K562 (cell line): ENCODE measurements around the gene BMP6. TPM values are rescaled to one million over a fixed set of nuclear protein-coding genes. Genes with fewer than 3 reads are reported as not detected.
A peak's percentile ranks its signal among the peaks of the same experiment; 100 is the strongest.

ENCODE experiments used
- ATAC-seq: fragments of 200-7000 bp; cut with Tn5 transposase; 3 replicates; pipeline ENCODE4 v1.9.1; 2020; ENCODE audit warnings: moderate library complexity
- BruUV-seq: library from RNA; stranded (reverse); fragments of 400-500 nt; replicated peaks from 2 replicates; lab custom pipeline; 2021; lab: Mats Ljungman, UMichigan
- CTCF ChIA-PET: fragments of 300-600 bp; formaldehyde crosslinking; extraction: SDS; loops from one replicate; lab custom pipeline; 2021; ENCODE audit warnings: low intra/inter-chr PET ratio; lab: Yijun Ruan, JAX
- POLR2A ChIA-PET: fragments of 300-600, 350-650 bp; sonication (Branson Sonifier 250); formaldehyde crosslinking; extraction: SDS; loops from one replicate; lab custom pipeline; 2021; ENCODE audit warnings: antibody characterized with exemption, inconsistent platforms; lab: Yijun Ruan, JAX
- DNase-seq, 4 experiments: peaks; one replicate each; pipeline versions ENCODE4 v3.0.0 to v3.0.0-alpha.2; 2011 to 2018; ENCODE audit warnings: low spot score in 3 of 4, mixed read lengths in 3 of 4; ENCODE audit errors: extremely low read depth in 1 of 4
- FAIRE-seq: peaks from 2 replicates; lab custom pipeline; 2011; peaks lifted over from hg19 to GRCh38; lab: Jason Lieb, UNC
- H2AFZ ChIP-seq: 2 replicates; pipeline ENCODE4 v1.6.0; 2011; ENCODE audit warnings: low read depth, low read length, control low read depth, inconsistent platforms
- H3K27ac ChIP-seq: fragments of 200-600 bp; 3 replicates; pipeline ENCODE4 v1.8.0; 2011; ENCODE audit warnings: low read depth, mild to moderate bottlenecking, control low read depth, inconsistent platforms, low read length, moderate library complexity, mixed read lengths; ENCODE audit errors: extremely low read depth
- H3K27me3 ChIP-seq, 2 experiments: fragments of 300-600 bp in 1 of 2; 2 replicates in 1 of 2; 3 replicates in 1 of 2; pipeline versions ENCODE4 v1.6.0 to v1.8.0; 2011; ENCODE audit warnings: inconsistent platforms in 2 of 2, low read length in 2 of 2, mild to moderate bottlenecking in 1 of 2, mixed read lengths in 1 of 2, moderate library complexity in 1 of 2; ENCODE audit not compliant: control insufficient read depth in 2 of 2, insufficient read depth in 2 of 2
- H3K36me3 ChIP-seq: fragments of 300-600 bp; 3 replicates; pipeline ENCODE4 v1.8.0; 2011; ENCODE audit warnings: mild to moderate bottlenecking, low read length, inconsistent platforms; ENCODE audit not compliant: control insufficient read depth, insufficient read depth
- H3K4me1 ChIP-seq, 2 experiments: fragments of 200-600 bp in 1 of 2; replicated peaks in 1 of 2; 2 replicates in 1 of 2; 3 replicates in 1 of 2; pipeline versions ENCODE4 v1.5.1 to v1.8.0; 2011; ENCODE audit warnings: inconsistent platforms in 2 of 2, low read length in 2 of 2, mild to moderate bottlenecking in 1 of 2, mixed read lengths in 1 of 2, moderate library complexity in 1 of 2; ENCODE audit not compliant: control insufficient read depth in 2 of 2, insufficient read depth in 2 of 2
- H3K4me2 ChIP-seq: 2 replicates; pipeline ENCODE4 v1.6.1; 2011; ENCODE audit warnings: low read length, control low read depth, inconsistent platforms, mixed read lengths; ENCODE audit not compliant: insufficient read depth
- H3K4me3 ChIP-seq: fragments of 200-600 bp; sonication (generic), shearing (Covaris generic); 2 replicates; pipeline ENCODE4 v1.5.1; 2016; ENCODE audit warnings: control low read depth, inconsistent platforms
- H3K79me2 ChIP-seq: fragments of 200-600 bp; 3 replicates; pipeline ENCODE4 v1.8.0; 2011; ENCODE audit warnings: low read length, inconsistent platforms; ENCODE audit not compliant: control insufficient read depth, insufficient read depth
- H3K9ac ChIP-seq, 2 experiments: 2 replicates each; pipeline versions ENCODE4 v1.6.0 to v1.6.1; 2011; ENCODE audit warnings: low read depth in 2 of 2, low read length in 2 of 2, control low read depth in 1 of 2, inconsistent platforms in 1 of 2, mild to moderate bottlenecking in 1 of 2, mixed read lengths in 1 of 2; ENCODE audit not compliant: insufficient read depth in 1 of 2
- H3K9me1 ChIP-seq: one replicate; pipeline ENCODE4 v1.6.0; 2011; ENCODE audit warnings: inconsistent platforms, mild to moderate bottlenecking, low read length, moderate library complexity; ENCODE audit not compliant: control insufficient read depth, insufficient read depth
- H3K9me3 ChIP-seq: replicated peaks from 2 replicates; pipeline ENCODE4 v1.5.1; 2011; ENCODE audit warnings: low read depth, low read length, inconsistent platforms; ENCODE audit not compliant: control insufficient read depth, insufficient read depth
- H4K20me1 ChIP-seq: replicated peaks from 2 replicates; pipeline ENCODE4 v1.6.1; 2011; ENCODE audit warnings: low read length, inconsistent platforms, mixed read lengths; ENCODE audit not compliant: control insufficient read depth, insufficient read depth
- CC2D1A ChIP-seq: fragments of 450-650 bp; IDR thresholded peaks from 2 replicates; pipeline ENCODE4 v1.6.1; 2017; ENCODE audit warnings: mild to moderate bottlenecking
- ILK ChIP-seq: fragments of 450-650 bp; IDR thresholded peaks from 2 replicates; pipeline ENCODE4 v1.6.1; 2016; ENCODE audit warnings: missing genetic modification characterization, low read depth, mild to moderate bottlenecking, missing compliant biosample characterization, moderate library complexity, borderline replicate concordance
- KHSRP ChIP-seq: fragments of 450-650 bp; IDR thresholded peaks from 2 replicates; pipeline ENCODE4 v1.6.1; 2017
- PRDM10 ChIP-seq: fragments of 450-650 bp; IDR thresholded peaks from 2 replicates; pipeline ENCODE4 v1.6.1; 2018; ENCODE audit not compliant: partially characterized antibody
- SMAD2 ChIP-seq: fragments of 150-350 bp; IDR thresholded peaks from 2 replicates; pipeline ENCODE4 v1.6.1; 2014; ENCODE audit warnings: low read depth, mild to moderate bottlenecking, low read length
- SPI1 ChIP-seq: IDR thresholded peaks from 2 replicates; pipeline ENCODE4 v1.6.1; 2011; ENCODE audit warnings: low read depth, low read length, control low read depth, borderline replicate concordance
- THRB ChIP-seq: fragments of 450-650 bp; formaldehyde crosslinking; conservative IDR thresholded peaks from 2 replicates; pipeline ENCODE4 v1.4.0; 2022; ENCODE audit warnings: mild to moderate bottlenecking, missing genetic modification characterization
- TSC22D4 ChIP-seq: fragments of 450-650 bp; IDR thresholded peaks from 2 replicates; pipeline ENCODE4 v1.6.1; 2016; ENCODE audit warnings: missing genetic modification characterization, missing biosample characterization, control low read depth
- USF2 ChIP-seq: sonication (generic); formaldehyde crosslinking; IDR thresholded peaks from 2 replicates; pipeline ENCODE4 v1.5.0; 2020; ENCODE audit warnings: missing genetic modification reagents
- ZNF232 ChIP-seq: sonication (generic); formaldehyde crosslinking; IDR thresholded peaks from 2 replicates; pipeline ENCODE4 v1.8.0; 2022; ENCODE audit warnings: mild to moderate bottlenecking, missing genetic modification reagents
- WGBS: fragments of 100-300 bp; shearing (Covaris generic); methylation state at CpG from one replicate; pipeline ENCODE4 v1.1.6; 2016; ENCODE audit warnings: low coverage, mixed read lengths; ENCODE audit not compliant: insufficient coverage; ENCODE audit errors: missing lambda C conversion rate; 5-methylcytosine and 5-hydroxymethylcytosine counted together
- in situ Hi-C: fragments of 300-500 bp; cut with MboI; formaldehyde crosslinking; loops from 4 replicates; pipeline ENCODE4 v1.15.0; 2018; ENCODE audit warnings: inconsistent platforms, mixed read lengths
- intact Hi-C: fragments of 100-400 bp; cut with micrococcal nuclease; formaldehyde crosslinking; loops from 2 replicates; pipeline ENCODE4 v1.14.2; 2022
- polyA plus RNA-seq, 8 experiments: library from polyadenylated mRNA; depleted of rRNA in 4 of 8; stranded (reverse) in 5 of 8; unstranded in 3 of 8; fragments of >200 nt; fragmentation: Nextera tagmentation in 2 of 8; fragmentation: Illumina TruSeq in 1 of 8; extraction: Ambion mirVana in 2 of 8; extraction: Trizol in 1 of 8; gene quantifications; 2 replicates each; pipeline versions ENCODE4 v1.2.1 to v1.2.3, GENCODE V29; 2011 to 2014; ENCODE audit warnings: inconsistent platforms in 1 of 8, missing spikeins in 1 of 8
- total RNA-seq, 7 experiments: library from RNA; depleted of rRNA in 6 of 7; stranded (reverse); fragments of >200 nt in 6 of 7; fragmentation: Illumina TruSeq in 2 of 7; extraction: Trizol in 2 of 7; gene quantifications; 2 replicates each; pipeline versions ENCODE4 v1.2.1 to v1.2.3, GENCODE V29; 2011 to 2021; ENCODE audit warnings: low replicate concordance in 1 of 7
- TF ChIP-seq, protein P1 (sequence below): fragments of 250-450 bp; sonication (Bioruptor Pico); IDR thresholded peaks from 2 replicates; pipeline ENCODE4 v1.4.0; 2020

BMP6 gene
- total and polyA plus RNA-seq, 9 of the 15 experiments (the other 6 are each of a cell fraction or from before 2014, with no cell fraction given), result 0.01 to 0.13 (median 0.06) TPM; not detected in 3

GRCh38 chr6:7918403-7918802, 192.5 kb downstream of the BMP6 start:
- Histone ChIP-seq H3K9me1 (no peaks in the 10 kb centered on the region), H2AFZ (no peak overlapping the region), H3K9me3 (no peaks in the 10 kb centered on the region), H3K4me2 (no peak overlapping the region), H3K36me3 (no peaks in the 10 kb centered on the region), H3K4me3 (no peak overlapping the region), H3K9ac (no peak overlapping the region), H3K27me3 (peaks cover 19 to 49% of the 10 kb centered on the region in 2 experiments), H4K20me1 (no peaks in the 10 kb centered on the region), H3K4me1 (peaks cover 7 to 39% of the 10 kb centered on the region in 2 experiments), H3K79me2 (no peaks in the 10 kb centered on the region), H3K27ac (no peak overlapping the region)
- ATAC-seq, result peak; percentile 28; the same call in 2 of the 3 replicates
- POLR2A ChIA-PET, result interaction anchor here (1.6 kb wide), 1 partner anchor 15 kb away, joined by 7 read pairs; no protein-coding TSS in a partner anchor
- in situ Hi-C loops, result no loop called here
- WGBS, result 6% methylated on average over 4 of the region's 4 CpGs
- no peak for FAIRE-seq
- no peak for DNase-seq
- BruUV-seq, result no TSS peak
- CTCF ChIA-PET, result interaction anchor here (0.6 kb wide), 1 partner anchor 20 kb away, joined by 6 read pairs; no protein-coding TSS in a partner anchor
- intact Hi-C loops, result no loop called here
- no peak for TF ChIP-seq CC2D1A
- no peak for TF ChIP-seq USF2 (CRISPR knock-in tag)
- TF ChIP-seq KHSRP, result no peak
- TF ChIP-seq ZNF232 (CRISPR knock-in tag), result no peak
- TF ChIP-seq SMAD2, result no peak
- no peak for TF ChIP-seq ILK
- TF ChIP-seq THRB, result no peak
- TF ChIP-seq SPI1, result no peak
- no peak for TF ChIP-seq TSC22D4 (tag)
- TF ChIP-seq, protein P1, sequence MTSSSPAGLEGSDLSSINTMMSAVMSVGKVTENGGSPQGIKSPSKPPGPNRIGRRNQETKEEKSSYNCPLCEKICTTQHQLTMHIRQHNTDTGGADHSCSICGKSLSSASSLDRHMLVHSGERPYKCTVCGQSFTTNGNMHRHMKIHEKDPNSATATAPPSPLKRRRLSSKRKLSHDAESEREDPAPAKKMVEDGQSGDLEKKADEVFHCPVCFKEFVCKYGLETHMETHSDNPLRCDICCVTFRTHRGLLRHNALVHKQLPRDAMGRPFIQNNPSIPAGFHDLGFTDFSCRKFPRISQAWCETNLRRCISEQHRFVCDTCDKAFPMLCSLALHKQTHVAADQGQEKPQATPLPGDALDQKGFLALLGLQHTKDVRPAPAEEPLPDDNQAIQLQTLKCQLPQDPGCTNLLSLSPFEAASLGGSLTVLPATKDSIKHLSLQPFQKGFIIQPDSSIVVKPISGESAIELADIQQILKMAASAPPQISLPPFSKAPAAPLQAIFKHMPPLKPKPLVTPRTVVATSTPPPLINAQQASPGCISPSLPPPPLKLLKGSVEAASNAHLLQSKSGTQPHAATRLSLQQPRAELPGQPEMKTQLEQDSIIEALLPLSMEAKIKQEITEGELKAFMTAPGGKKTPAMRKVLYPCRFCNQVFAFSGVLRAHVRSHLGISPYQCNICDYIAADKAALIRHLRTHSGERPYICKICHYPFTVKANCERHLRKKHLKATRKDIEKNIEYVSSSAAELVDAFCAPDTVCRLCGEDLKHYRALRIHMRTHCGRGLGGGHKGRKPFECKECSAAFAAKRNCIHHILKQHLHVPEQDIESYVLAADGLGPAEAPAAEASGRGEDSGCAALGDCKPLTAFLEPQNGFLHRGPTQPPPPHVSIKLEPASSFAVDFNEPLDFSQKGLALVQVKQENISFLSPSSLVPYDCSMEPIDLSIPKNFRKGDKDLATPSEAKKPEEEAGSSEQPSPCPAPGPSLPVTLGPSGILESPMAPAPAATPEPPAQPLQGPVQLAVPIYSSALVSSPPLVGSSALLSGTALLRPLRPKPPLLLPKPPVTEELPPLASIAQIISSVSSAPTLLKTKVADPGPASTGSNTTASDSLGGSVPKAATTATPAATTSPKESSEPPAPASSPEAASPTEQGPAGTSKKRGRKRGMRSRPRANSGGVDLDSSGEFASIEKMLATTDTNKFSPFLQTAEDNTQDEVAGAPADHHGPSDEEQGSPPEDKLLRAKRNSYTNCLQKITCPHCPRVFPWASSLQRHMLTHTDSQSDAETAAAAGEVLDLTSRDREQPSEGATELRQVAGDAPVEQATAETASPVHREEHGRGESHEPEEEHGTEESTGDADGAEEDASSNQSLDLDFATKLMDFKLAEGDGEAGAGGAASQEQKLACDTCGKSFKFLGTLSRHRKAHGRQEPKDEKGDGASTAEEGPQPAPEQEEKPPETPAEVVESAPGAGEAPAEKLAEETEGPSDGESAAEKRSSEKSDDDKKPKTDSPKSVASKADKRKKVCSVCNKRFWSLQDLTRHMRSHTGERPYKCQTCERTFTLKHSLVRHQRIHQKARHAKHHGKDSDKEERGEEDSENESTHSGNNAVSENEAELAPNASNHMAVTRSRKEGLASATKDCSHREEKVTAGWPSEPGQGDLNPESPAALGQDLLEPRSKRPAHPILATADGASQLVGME, result no peak
- no peak for TF ChIP-seq PRDM10
